Thyroid gland (tissue), 4 donors: ENCODE results near the gene FXYD3.

Source experiments
- CTCF ChIP-seq, 6 experiments: fragments of 200-600 bp in 3 of 6; fragments of 450-650 bp in 3 of 6; sonication (generic) in 3 of 6; IDR thresholded peaks; one replicate each; pipeline ENCODE4 v1.5.1; 2016 to 2019; ENCODE audit warnings: antibody characterized with exemption in 6 of 6, mild to moderate bottlenecking in 2 of 6, inconsistent platforms in 1 of 6, moderate library complexity in 1 of 6
- POLR2A ChIP-seq, 2 donors: fragments of 450-650 bp; IDR thresholded peaks; one replicate each; pipeline ENCODE4 v1.6.1; 2017; ENCODE audit warnings: antibody characterized with exemption in 2 of 2, mild to moderate bottlenecking in 2 of 2, moderate library complexity in 1 of 2

- TF ChIP-seq POLR2A (IDR thresholded peaks at IDR 0.05) (no peak), CTCF (IDR thresholded peaks at IDR 0.05) (no peak)
Measured at GRCh38 chr19:35141837-35142605, 26.4 kb downstream of the FXYD3 start.
